EH (cell line): ENCODE data around the gene TBCE.
"Not testable (repeated sequence)": the region's sequence is repeated elsewhere in the genome, so short reads cannot be mapped to it uniquely, and the experiment has no call there.

Experiments
- DNase-seq: peaks from one replicate; pipeline ENCODE4 v3.0.0-alpha.2; 2015; ENCODE audit warnings: low read depth

The TBCE gene

GRCh38 chr1:235455823-235456222 is 88.6 kb downstream of the TBCE start:
- no peak for DNase-seq

- DNase-seq = not testable (repeated sequence)
Measured at GRCh38 chr1:235457856-235458255, 90.6 kb downstream of the TBCE start.

- no peak for DNase-seq
Measured at GRCh38 chr1:235460770-235461169, 93.5 kb downstream of the TBCE start.

GRCh38 chr1:235461954-235462353 is 94.7 kb downstream of the TBCE start:
- no peak for DNase-seq

- DNase-seq = not testable (repeated sequence)
Measured at GRCh38 chr1:235462832-235463231, 95.6 kb downstream of the TBCE start.

- DNase-seq = no peak
Measured at GRCh38 chr1:235465066-235465465, 97.8 kb downstream of the TBCE start.

GRCh38 chr1:235468004-235468403 is 100.8 kb downstream of the TBCE start:
- DNase-seq = no peak

GRCh38 chr1:235468970-235469369 is 101.7 kb downstream of the TBCE start:
- DNase-seq = peak; percentile 63

GRCh38 chr1:235469897-235470296 is 102.7 kb downstream of the TBCE start:
- not testable (repeated sequence) for DNase-seq

GRCh38 chr1:235470741-235471439 is 103.7 kb downstream of the TBCE start:
- DNase-seq = no peak

GRCh38 chr1:235473806-235474205 is 106.6 kb downstream of the TBCE start:
- no peak for DNase-seq

GRCh38 chr1:235483090-235483489 is 115.9 kb downstream of the TBCE start:
- no peak for DNase-seq

GRCh38 chr1:235485558-235485957 is 118.3 kb downstream of the TBCE start:
- DNase-seq = no peak

GRCh38 chr1:235486321-235486720 is 119.1 kb downstream of the TBCE start:
- no peak for DNase-seq

GRCh38 chr1:235491644-235492043 is 124.4 kb downstream of the TBCE start:
- DNase-seq = no peak

- no peak for DNase-seq
Measured at GRCh38 chr1:235494531-235494930, 127.3 kb downstream of the TBCE start.

- no peak for DNase-seq
Measured at GRCh38 chr1:235495030-235495429, 127.8 kb downstream of the TBCE start.

GRCh38 chr1:235495551-235495950 is 128.3 kb downstream of the TBCE start:
- no peak for DNase-seq

GRCh38 chr1:235500971-235501540 is 133.8 kb downstream of the TBCE start:
- DNase-seq = peak; percentile 38
